Measurements from ENCODE around the gene RAB11FIP5. TPM values are rescaled to one million over a fixed set of nuclear protein-coding genes. Genes with fewer than 3 reads are reported as not detected.

The RAB11FIP5 gene
- total RNA-seq, 1 donor from 2014 or later: 13.5 TPM

DNA sequence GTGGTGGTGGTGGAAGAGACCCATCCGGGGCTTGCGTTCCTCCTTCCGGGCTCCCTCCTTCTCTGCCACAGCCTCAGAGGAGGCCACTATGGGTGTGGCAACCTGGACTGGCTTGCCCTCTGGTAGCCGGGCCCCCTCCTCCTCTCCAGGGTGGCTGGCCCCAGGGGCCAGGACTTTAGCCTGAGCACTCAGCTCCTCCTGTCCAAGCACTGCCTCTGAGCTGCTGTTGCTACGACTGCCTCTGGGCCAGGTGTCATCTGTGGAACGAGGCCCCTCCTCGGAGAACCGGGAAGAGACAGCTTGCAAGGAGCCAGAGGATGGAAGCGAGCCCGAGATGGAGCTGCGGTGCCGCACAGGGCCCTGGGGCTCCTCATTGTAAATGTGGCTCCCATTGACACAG, 24.5 kb downstream of the RAB11FIP5 start:
- TF ChIP-seq, protein P1, sequence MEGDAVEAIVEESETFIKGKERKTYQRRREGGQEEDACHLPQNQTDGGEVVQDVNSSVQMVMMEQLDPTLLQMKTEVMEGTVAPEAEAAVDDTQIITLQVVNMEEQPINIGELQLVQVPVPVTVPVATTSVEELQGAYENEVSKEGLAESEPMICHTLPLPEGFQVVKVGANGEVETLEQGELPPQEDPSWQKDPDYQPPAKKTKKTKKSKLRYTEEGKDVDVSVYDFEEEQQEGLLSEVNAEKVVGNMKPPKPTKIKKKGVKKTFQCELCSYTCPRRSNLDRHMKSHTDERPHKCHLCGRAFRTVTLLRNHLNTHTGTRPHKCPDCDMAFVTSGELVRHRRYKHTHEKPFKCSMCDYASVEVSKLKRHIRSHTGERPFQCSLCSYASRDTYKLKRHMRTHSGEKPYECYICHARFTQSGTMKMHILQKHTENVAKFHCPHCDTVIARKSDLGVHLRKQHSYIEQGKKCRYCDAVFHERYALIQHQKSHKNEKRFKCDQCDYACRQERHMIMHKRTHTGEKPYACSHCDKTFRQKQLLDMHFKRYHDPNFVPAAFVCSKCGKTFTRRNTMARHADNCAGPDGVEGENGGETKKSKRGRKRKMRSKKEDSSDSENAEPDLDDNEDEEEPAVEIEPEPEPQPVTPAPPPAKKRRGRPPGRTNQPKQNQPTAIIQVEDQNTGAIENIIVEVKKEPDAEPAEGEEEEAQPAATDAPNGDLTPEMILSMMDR (IDR thresholded peaks at IDR 0.05; ENCODE audit: partially characterized antibody, unreplicated experiment): no peak
- Mint-ChIP-seq H3K4me1 (ENCODE audit: low read depth, unreplicated experiment) (peaks cover 19% of the 10 kb centered on the region), H3K27ac (ENCODE audit: unreplicated experiment) (no peak overlapping the region), H3K9me3 (ENCODE audit: unreplicated experiment) (no peaks in the 10 kb centered on the region), H3K36me3 (ENCODE audit: unreplicated experiment) (no peaks in the 10 kb centered on the region), H3K27me3 (ENCODE audit: unreplicated experiment) (peaks cover 3% of the 10 kb centered on the region), H3K4me3 (ENCODE audit: unreplicated experiment) (no peak overlapping the region)
- no peak for DNase-seq

DNA sequence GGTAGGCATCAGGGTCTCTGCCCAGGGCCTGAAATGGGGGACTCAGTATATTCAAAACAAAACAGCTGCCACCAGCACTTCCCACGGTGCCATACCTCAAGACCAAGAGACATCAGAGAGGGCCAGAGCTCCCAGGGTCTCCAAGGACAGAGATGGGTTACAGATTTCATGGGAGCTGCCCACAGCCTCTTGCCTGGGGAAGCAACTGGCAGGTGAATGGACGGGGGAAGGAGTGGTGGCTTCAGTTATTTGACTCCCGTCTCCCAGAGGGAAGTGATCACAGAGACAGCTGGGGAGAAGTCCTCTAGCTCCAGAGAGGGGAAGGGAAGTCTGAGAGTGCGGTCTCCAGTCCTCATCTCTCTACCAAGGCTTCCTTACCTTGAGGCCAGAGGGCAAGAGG, 25.4 kb downstream of the RAB11FIP5 start:
- Mint-ChIP-seq H3K27ac (ENCODE audit: unreplicated experiment) (no peak overlapping the region), H3K4me1 (ENCODE audit: low read depth, unreplicated experiment) (peaks cover 12% of the 10 kb centered on the region), H3K9me3 (ENCODE audit: unreplicated experiment) (no peaks in the 10 kb centered on the region), H3K27me3 (ENCODE audit: unreplicated experiment) (peaks cover 3% of the 10 kb centered on the region), H3K4me3 (ENCODE audit: unreplicated experiment) (no peak overlapping the region), H3K36me3 (ENCODE audit: unreplicated experiment) (no peaks in the 10 kb centered on the region)
- TF ChIP-seq, protein P1 (IDR thresholded peaks at IDR 0.05; ENCODE audit: partially characterized antibody, unreplicated experiment): no peak
- no peak for DNase-seq

DNA sequence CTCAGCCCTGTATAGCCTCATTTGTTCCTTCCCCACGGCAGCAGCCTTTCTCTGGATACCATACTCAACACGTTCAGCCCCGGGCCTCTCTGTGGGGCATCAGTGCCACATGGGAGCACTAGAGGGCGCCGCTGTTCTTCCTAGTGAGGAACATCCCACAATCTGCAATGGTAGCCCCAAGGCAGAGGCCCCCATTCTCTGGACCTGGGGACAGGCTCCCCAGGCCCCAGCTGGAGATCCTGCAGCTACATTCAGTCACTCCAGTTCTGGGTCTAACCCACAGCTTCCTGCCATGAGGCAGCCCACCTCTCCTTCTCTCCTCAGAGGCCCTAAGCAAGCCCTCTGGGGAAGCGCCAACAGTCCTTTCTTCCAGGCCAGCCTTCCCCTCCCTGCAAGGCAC, 27.1 kb downstream of the RAB11FIP5 start:
- peak; percentile 94 for DNase-seq
- H3K4me3 Mint-ChIP-seq (ENCODE audit: unreplicated experiment): no peak overlapping the region
- no peak overlapping the region for H3K27ac Mint-ChIP-seq (ENCODE audit: unreplicated experiment)
- peaks cover 7% of the 10 kb centered on the region for H3K4me1 Mint-ChIP-seq (ENCODE audit: low read depth, unreplicated experiment)
- TF ChIP-seq, protein P1 (IDR thresholded peaks at IDR 0.05; ENCODE audit: partially characterized antibody, unreplicated experiment): peak; percentile 80
- no peaks in the 10 kb centered on the region for H3K9me3 Mint-ChIP-seq (ENCODE audit: unreplicated experiment)
- H3K36me3 Mint-ChIP-seq (ENCODE audit: unreplicated experiment): no peaks in the 10 kb centered on the region
- peaks cover 5% of the 10 kb centered on the region for H3K27me3 Mint-ChIP-seq (ENCODE audit: unreplicated experiment)

DNA sequence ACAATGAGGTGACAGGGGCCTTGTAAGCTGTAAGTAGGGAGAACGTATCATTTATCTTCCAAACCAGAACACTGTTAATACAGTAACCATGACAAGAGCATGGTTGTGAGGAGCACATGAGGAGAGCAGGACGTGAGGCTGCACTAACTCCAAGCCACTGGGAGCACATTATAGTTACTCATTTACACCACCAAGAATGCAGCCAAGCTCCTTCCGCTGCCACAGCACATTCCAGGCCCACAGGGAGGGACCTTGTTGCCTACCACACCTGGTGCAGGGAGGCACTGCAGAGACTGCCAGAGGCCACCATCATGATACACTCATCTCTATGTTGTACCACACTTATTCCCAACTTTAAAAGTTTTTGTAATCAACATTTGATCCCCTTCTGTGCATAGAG, 27.8 kb downstream of the RAB11FIP5 start:
- Mint-ChIP-seq H3K27ac (ENCODE audit: unreplicated experiment) (no peak overlapping the region), H3K27me3 (ENCODE audit: unreplicated experiment) (peaks cover 5% of the 10 kb centered on the region), H3K9me3 (ENCODE audit: unreplicated experiment) (no peaks in the 10 kb centered on the region), H3K36me3 (ENCODE audit: unreplicated experiment) (no peaks in the 10 kb centered on the region), H3K4me1 (ENCODE audit: low read depth, unreplicated experiment) (peaks cover 7% of the 10 kb centered on the region), H3K4me3 (ENCODE audit: unreplicated experiment) (no peak overlapping the region)
- TF ChIP-seq, protein P1 (IDR thresholded peaks at IDR 0.05; ENCODE audit: partially characterized antibody, unreplicated experiment): no peak
- no peak for DNase-seq

DNA sequence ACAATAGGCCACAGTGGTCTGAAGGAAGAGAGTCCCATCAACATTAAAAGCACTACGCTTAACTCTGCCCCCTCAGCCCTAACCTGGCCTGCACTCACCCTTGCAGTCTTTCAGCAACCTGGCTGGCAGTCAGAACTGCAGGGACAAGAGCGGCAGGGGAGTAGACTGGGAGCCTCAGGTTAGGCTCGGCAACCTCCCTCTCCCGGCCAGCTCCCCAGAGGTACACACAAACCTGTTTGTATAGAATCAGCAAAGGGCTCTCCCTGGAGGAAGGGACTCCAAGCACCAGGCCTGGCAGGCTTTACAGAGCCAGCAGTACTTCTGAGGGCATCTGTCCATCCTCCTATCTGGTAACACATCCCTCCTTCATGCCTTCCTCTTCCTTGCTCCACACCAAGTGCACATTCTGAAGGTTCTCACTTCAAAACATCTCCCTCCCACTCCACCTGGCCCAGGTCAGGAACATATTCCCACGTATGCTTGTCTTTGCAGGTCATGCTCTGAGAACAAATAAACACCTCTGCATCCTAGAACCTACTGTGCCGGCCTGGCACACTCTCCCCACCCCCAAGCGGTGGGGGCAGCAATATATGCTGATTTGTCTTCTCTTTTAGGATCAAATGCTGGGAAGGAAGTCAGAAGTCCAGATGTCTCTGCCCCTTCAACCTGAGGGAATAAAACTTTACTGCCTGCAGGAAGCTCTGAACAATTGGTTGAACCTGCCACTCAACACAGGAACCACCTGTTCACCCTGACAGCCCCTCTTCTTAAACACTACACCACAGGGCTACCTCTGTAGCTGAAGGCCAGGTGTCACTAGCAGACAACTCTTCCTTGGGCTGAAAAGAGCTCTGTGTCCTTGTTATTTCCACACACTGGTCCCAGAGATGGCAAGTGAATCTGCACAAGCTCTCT, 28.6 kb downstream of the RAB11FIP5 start:
- Mint-ChIP-seq H3K9me3 (ENCODE audit: unreplicated experiment) (no peaks in the 10 kb centered on the region), H3K4me3 (ENCODE audit: unreplicated experiment) (no peak overlapping the region), H3K36me3 (ENCODE audit: unreplicated experiment) (no peaks in the 10 kb centered on the region), H3K4me1 (ENCODE audit: low read depth, unreplicated experiment) (peaks cover 7% of the 10 kb centered on the region), H3K27me3 (ENCODE audit: unreplicated experiment) (peaks cover 6% of the 10 kb centered on the region), H3K27ac (ENCODE audit: unreplicated experiment) (no peak overlapping the region)
- TF ChIP-seq, protein P1 (IDR thresholded peaks at IDR 0.05; ENCODE audit: partially characterized antibody, unreplicated experiment): no peak
- DNase-seq: no peak
